Endothelial cell (in vitro differentiated cells): ENCODE measurements around the gene TMEM176A. TPM values are rescaled to one million over a fixed set of nuclear protein-coding genes. Genes with fewer than 3 reads are reported as not detected.

Experiments used
- DNase-seq: peaks from one replicate; pipeline ENCODE4 v3.0.0; 2021; ENCODE audit warnings: low spot score
- H3K27ac Mint-ChIP-seq: one replicate; pipeline ENCODE4 v1.8.0; 2021; ENCODE audit warnings: mixed read lengths, inconsistent platforms; ENCODE audit not compliant: unreplicated experiment
- H3K27me3 Mint-ChIP-seq: one replicate; pipeline ENCODE4 v1.8.0; 2021; ENCODE audit warnings: mild to moderate bottlenecking, moderate library complexity, mixed read lengths, inconsistent platforms; ENCODE audit not compliant: unreplicated experiment
- H3K36me3 Mint-ChIP-seq: one replicate; pipeline ENCODE4 v1.8.0; 2021; ENCODE audit warnings: mild to moderate bottlenecking, low read depth, mixed read lengths, inconsistent platforms; ENCODE audit not compliant: unreplicated experiment
- H3K4me1 Mint-ChIP-seq: one replicate; pipeline ENCODE4 v1.8.0; 2021; ENCODE audit warnings: mild to moderate bottlenecking, mixed read lengths, inconsistent platforms; ENCODE audit not compliant: unreplicated experiment
- H3K4me3 Mint-ChIP-seq: one replicate; pipeline ENCODE4 v1.8.0; 2021; ENCODE audit warnings: mild to moderate bottlenecking, mixed read lengths, inconsistent platforms; ENCODE audit not compliant: unreplicated experiment
- H3K9me3 Mint-ChIP-seq: one replicate; pipeline ENCODE4 v1.8.0; 2021; ENCODE audit warnings: mixed read lengths, inconsistent platforms; ENCODE audit not compliant: unreplicated experiment
- CTCF ChIP-seq: fragments of 200-600 bp; sonication (generic); IDR thresholded peaks from one replicate; pipeline ENCODE4 v1.5.0; 2021; ENCODE audit warnings: antibody characterized with exemption; ENCODE audit not compliant: unreplicated experiment
- long read RNA-seq: library from polyadenylated mRNA; unstranded; transcript quantifications from one replicate; pipeline ENCODE4 v2.0.0, GENCODE V29; 2020; ENCODE audit not compliant: unreplicated experiment
- total RNA-seq: library from RNA; stranded (reverse); fragmentation: NEBNext Ultra II Directional; extraction: Animal tissue kit (Norgen Biotek cat#: 25700); gene quantifications from one replicate; pipeline ENCODE4 v1.2.1, GENCODE V29; 2021; ENCODE audit not compliant: unreplicated experiment

The TMEM176A gene, protein sequence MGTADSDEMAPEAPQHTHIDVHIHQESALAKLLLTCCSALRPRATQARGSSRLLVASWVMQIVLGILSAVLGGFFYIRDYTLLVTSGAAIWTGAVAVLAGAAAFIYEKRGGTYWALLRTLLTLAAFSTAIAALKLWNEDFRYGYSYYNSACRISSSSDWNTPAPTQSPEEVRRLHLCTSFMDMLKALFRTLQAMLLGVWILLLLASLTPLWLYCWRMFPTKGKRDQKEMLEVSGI
- total RNA-seq: 1.3 TPM
- long read RNA-seq, partial matches to known transcripts: 0 of 1 reads
- long read RNA-seq, other reads (novel, unspliced or antisense): 1 of 1 reads

- DNase-seq: no peak
- peak within 1 kb of the TSS; percentile 71 for H3K4me3 Mint-ChIP-seq
- H3K27ac Mint-ChIP-seq: peak within 1 kb of the TSS; percentile 81
- peaks cover 10% of the 10 kb centered on the region for H3K4me1 Mint-ChIP-seq
- H3K27me3 Mint-ChIP-seq: peaks cover 18% of the 10 kb centered on the region
- no peak for TF ChIP-seq CTCF
- H3K36me3 Mint-ChIP-seq: peaks cover 8% of the 10 kb centered on the region
- no peaks in the 10 kb centered on the region for H3K9me3 Mint-ChIP-seq
Measured at GRCh38 chr7:150800581-150801241, at the start of gene TMEM176A. TSS of gene TMEM176A (plus strand) at chr7:150800769. CDS start at chr7:150801551, 782 bp downstream.

DNA sequence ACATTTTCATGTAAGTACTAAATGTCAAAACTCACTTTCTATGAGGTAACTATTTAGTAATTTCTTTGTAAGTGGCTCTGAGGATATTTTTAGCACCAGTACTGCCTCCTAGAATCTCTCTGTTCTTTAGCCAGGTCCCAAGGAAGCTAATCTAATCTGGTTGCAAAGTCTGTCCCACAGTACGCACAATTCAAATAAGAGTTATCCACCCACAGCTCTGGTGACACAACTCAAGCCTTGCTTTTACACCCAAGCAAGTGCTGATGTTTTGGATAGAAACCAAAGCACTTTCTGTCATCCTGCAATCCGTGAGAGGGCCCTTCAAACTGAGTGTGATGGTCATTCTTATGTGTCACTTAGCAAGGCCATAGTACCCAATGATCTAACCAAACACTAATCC is 48.9 kb upstream of the TMEM176A start:
- no peak overlapping the region for H3K4me3 Mint-ChIP-seq
- H3K4me1 Mint-ChIP-seq: peaks cover 27% of the 10 kb centered on the region
- peaks cover 10% of the 10 kb centered on the region for H3K27me3 Mint-ChIP-seq
- DNase-seq: no peak
- peaks cover 10% of the 10 kb centered on the region for H3K36me3 Mint-ChIP-seq
- no peaks in the 10 kb centered on the region for H3K9me3 Mint-ChIP-seq
- H3K27ac Mint-ChIP-seq: no peak overlapping the region
- no peak for TF ChIP-seq CTCF

- TF ChIP-seq CTCF: no peak
- peaks cover under 1% of the 10 kb centered on the region for H3K36me3 Mint-ChIP-seq
- peaks cover 27% of the 10 kb centered on the region for H3K4me1 Mint-ChIP-seq
- H3K9me3 Mint-ChIP-seq: no peaks in the 10 kb centered on the region
- H3K4me3 Mint-ChIP-seq: no peak overlapping the region
- H3K27me3 Mint-ChIP-seq: peaks cover 6% of the 10 kb centered on the region
- no peak overlapping the region for H3K27ac Mint-ChIP-seq
- DNase-seq: no peak
Measured at GRCh38 chr7:150753239-150753638, 47.3 kb upstream of the TMEM176A start.

- no peak for DNase-seq
- peaks cover 3% of the 10 kb centered on the region for H3K27me3 Mint-ChIP-seq
- H3K4me1 Mint-ChIP-seq: peaks cover 26% of the 10 kb centered on the region
- TF ChIP-seq CTCF: peak; percentile 24
- H3K4me3 Mint-ChIP-seq: no peak overlapping the region
- no peaks in the 10 kb centered on the region for H3K9me3 Mint-ChIP-seq
- H3K36me3 Mint-ChIP-seq: no peaks in the 10 kb centered on the region
- H3K27ac Mint-ChIP-seq: no peak overlapping the region
Measured at GRCh38 chr7:150753826-150754603, 46.6 kb upstream of the TMEM176A start.
